ENCODE data around the gene CMYA5.

The CMYA5 gene

GRCh38 chr5:79844571-79844970 is 154.9 kb downstream of the CMYA5 start:
- Histone ChIP-seq H3K9me3 (no peaks in the 10 kb centered on the region), H3K27ac (no peak overlapping the region), H3K27me3 (peaks cover 16% of the 10 kb centered on the region), H3K36me3 (no peaks in the 10 kb centered on the region), H3K4me3 (ENCODE audit: low read depth in 1 of 2, low read length in 1 of 2) (no peak overlapping the region), H3K4me1 (ENCODE audit: control insufficient read depth in 1 of 2, insufficient read depth in 1 of 2, low read depth in 1 of 2, low read length in 1 of 2) (no peaks in the 10 kb centered on the region)
- TF ChIP-seq CTCF (IDR thresholded peaks at IDR 0.05): no peak

DNA sequence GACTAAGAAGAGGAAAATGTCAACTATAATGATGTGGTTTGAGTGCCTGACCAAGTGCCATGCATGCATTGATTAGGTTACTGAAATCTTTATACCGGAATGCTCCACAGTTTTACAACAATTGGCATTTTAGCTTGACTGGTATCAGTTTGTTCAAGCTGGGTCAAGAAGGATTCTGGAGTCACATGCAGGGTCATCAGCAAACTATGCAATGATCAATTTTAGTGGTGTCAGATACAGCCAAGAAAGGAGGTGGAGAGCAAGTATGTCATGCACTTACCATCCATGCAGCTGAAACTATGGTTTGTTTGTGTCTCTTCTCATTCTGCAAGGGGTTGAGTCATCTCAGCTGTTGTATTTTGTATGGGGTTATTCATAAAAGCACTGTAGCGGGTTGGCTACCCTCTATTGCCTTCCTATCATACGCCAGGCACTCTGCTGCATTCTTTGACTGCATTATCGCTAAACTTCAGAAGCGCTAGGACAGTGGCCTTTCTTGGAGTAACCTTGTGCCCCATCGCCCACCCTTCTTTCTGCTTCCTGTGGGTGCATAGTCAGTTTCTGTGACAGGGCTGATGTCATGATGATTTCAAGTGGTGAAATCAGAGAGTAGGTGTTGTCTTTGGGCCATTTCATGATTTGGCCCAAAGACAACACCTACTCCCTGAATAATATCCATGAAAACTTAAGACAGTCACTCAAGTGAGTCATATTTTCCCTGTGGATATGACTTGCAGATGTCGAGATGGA is 156.0 kb downstream of the CMYA5 start:
- no peak overlapping the region for H3K4me3 ChIP-seq (ENCODE audit: low read depth in 1 of 2, low read length in 1 of 2)

GRCh38 chr5:79846198-79846521 is 156.5 kb downstream of the CMYA5 start:
- no peaks in the 10 kb centered on the region for H3K36me3 ChIP-seq
- no peak overlapping the region for H3K4me3 ChIP-seq (ENCODE audit: low read depth in 1 of 2, low read length in 1 of 2)
- H3K4me1 ChIP-seq (ENCODE audit: control insufficient read depth in 1 of 2, insufficient read depth in 1 of 2, low read depth in 1 of 2, low read length in 1 of 2): no peaks in the 10 kb centered on the region
- H3K9me3 ChIP-seq: no peaks in the 10 kb centered on the region
- no peak overlapping the region for H3K27ac ChIP-seq
- H3K27me3 ChIP-seq: peaks cover 4% of the 10 kb centered on the region
- TF ChIP-seq CTCF (IDR thresholded peaks at IDR 0.05): no peak

More for the DNA sequence above, 156.0 kb downstream of the CMYA5 start:
- peaks cover 5% of the 10 kb centered on the region for H3K27me3 ChIP-seq
- no peaks in the 10 kb centered on the region for H3K9me3 ChIP-seq
- H3K36me3 ChIP-seq: no peaks in the 10 kb centered on the region
- no peak overlapping the region for H3K27ac ChIP-seq
- H3K4me1 ChIP-seq (ENCODE audit: control insufficient read depth in 1 of 2, insufficient read depth in 1 of 2, low read depth in 1 of 2, low read length in 1 of 2): no peaks in the 10 kb centered on the region
- TF ChIP-seq CTCF (IDR thresholded peaks at IDR 0.05): no peak

GRCh38 chr5:79847561-79847960 is 157.9 kb downstream of the CMYA5 start:
- no peaks in the 10 kb centered on the region for H3K9me3 ChIP-seq
- TF ChIP-seq CTCF (IDR thresholded peaks at IDR 0.05): no peak
- H3K36me3 ChIP-seq: no peaks in the 10 kb centered on the region

DNA sequence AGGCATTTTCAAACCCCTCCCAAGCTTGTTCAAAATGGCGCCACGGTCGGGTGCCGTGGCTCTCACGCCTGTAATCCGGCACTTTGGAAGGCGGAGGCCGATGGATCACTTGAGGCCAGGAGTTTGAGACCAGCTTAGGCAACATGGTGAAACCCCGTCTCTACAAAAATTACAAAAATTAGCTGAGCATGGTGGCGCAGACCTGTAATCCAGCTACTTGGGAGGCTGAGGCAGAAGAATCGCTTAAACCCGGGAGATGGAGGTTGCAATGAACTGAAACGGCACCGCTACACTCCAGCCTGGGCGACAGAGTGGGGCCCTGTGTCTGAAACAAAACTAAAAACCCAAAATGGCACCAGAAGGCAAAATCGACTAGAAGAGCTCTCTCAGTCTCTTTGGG is 159.4 kb downstream of the CMYA5 start:
- TF ChIP-seq CTCF (IDR thresholded peaks at IDR 0.05): no peak
- no peak overlapping the region for H3K27ac ChIP-seq
- no peaks in the 10 kb centered on the region for H3K9me3 ChIP-seq
- no peaks in the 10 kb centered on the region for H3K4me1 ChIP-seq (ENCODE audit: control insufficient read depth in 1 of 2, insufficient read depth in 1 of 2, low read depth in 1 of 2, low read length in 1 of 2)
- no peak overlapping the region for H3K4me3 ChIP-seq (ENCODE audit: low read depth in 1 of 2, low read length in 1 of 2)
- H3K36me3 ChIP-seq: no peaks in the 10 kb centered on the region
- H3K27me3 ChIP-seq: peaks cover 7% of the 10 kb centered on the region

More at GRCh38 chr5:79847561-79847960, 157.9 kb downstream of the CMYA5 start:
- no peaks in the 10 kb centered on the region for H3K4me1 ChIP-seq (ENCODE audit: control insufficient read depth in 1 of 2, insufficient read depth in 1 of 2, low read depth in 1 of 2, low read length in 1 of 2)
- no peak overlapping the region for H3K4me3 ChIP-seq (ENCODE audit: low read depth in 1 of 2, low read length in 1 of 2)
- H3K27ac ChIP-seq: no peak overlapping the region
- peaks cover 4% of the 10 kb centered on the region for H3K27me3 ChIP-seq

Data from neutrophil (primary cell).